GM20000 (cell line): ENCODE measurements around the gene AGAP1.

Experiments used
- DNase-seq: peaks from one replicate; pipeline ENCODE4 v3.0.0; 2012; ENCODE audit warnings: low spot score
- TF ChIP-seq, protein P1 (sequence below): IDR thresholded peaks from 2 replicates; pipeline ENCODE4 v1.5.1; 2012; ENCODE audit warnings: mild to moderate bottlenecking, control low read depth; ENCODE audit errors: extremely low read depth, missing control alignments

The AGAP1 gene

DNA sequence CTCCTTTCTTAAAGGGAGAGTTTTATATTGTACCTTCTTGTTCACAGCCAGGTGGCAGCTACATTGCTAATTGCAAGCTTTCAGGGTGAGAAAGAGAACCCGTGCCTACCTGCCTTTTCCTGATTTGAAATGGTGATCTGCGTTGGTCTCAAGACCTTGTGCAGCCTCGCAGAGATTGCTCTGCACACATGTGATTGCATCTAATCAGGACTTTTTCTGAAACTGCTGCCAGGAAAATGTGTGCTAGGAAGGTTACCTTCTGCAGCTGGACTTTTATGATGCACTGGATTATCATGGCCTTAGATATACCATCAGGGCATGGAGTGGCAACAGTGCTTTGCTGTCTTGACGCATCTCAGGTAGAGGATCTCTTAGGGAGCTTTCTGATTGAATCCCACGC lies 45.1 kb downstream of the AGAP1 start:
- TF ChIP-seq, protein P1, sequence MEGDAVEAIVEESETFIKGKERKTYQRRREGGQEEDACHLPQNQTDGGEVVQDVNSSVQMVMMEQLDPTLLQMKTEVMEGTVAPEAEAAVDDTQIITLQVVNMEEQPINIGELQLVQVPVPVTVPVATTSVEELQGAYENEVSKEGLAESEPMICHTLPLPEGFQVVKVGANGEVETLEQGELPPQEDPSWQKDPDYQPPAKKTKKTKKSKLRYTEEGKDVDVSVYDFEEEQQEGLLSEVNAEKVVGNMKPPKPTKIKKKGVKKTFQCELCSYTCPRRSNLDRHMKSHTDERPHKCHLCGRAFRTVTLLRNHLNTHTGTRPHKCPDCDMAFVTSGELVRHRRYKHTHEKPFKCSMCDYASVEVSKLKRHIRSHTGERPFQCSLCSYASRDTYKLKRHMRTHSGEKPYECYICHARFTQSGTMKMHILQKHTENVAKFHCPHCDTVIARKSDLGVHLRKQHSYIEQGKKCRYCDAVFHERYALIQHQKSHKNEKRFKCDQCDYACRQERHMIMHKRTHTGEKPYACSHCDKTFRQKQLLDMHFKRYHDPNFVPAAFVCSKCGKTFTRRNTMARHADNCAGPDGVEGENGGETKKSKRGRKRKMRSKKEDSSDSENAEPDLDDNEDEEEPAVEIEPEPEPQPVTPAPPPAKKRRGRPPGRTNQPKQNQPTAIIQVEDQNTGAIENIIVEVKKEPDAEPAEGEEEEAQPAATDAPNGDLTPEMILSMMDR = no peak
- no peak for DNase-seq

DNA sequence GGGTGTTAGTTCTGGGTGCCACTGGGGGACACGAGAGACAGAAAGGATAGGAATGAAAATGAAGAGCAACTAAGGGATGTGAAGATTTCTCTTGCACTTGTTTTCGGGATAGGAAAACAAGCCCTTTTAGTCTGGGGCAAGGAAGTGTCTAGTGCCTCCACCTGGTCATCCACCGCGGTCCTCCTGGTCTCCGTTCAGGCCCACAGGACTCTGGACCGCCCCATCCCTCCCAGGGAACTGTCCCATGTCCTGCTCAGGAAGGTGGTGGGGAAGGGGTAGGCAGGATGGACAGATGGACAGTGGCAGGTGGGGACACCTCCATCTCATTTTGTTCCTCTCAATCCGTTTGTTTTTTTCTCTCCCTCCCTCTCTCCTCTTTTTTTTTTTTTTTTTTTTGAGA lies 45.9 kb downstream of the AGAP1 start:
- no peak for DNase-seq
- TF ChIP-seq, protein P1 = no peak

DNA sequence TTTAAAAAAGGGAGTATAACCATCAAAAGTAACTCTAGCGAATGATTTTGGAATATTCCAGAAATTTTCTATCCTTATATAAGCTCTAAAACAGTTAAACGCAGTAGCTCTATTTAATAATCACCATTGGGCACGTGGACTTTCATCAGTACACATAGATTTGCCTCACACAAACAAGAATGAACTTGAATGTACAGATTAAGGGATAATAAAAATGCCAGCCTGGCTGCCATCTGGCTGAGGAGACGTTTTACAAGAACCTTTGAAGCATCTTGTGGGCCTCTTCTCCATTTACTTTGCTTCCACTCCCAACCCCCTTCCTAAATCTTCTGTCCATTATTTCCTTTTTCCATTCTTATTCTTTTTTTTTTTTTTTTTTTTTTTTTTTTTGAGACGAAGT lies 47.2 kb downstream of the AGAP1 start:
- no peak for DNase-seq
- TF ChIP-seq, protein P1 = no peak

DNA sequence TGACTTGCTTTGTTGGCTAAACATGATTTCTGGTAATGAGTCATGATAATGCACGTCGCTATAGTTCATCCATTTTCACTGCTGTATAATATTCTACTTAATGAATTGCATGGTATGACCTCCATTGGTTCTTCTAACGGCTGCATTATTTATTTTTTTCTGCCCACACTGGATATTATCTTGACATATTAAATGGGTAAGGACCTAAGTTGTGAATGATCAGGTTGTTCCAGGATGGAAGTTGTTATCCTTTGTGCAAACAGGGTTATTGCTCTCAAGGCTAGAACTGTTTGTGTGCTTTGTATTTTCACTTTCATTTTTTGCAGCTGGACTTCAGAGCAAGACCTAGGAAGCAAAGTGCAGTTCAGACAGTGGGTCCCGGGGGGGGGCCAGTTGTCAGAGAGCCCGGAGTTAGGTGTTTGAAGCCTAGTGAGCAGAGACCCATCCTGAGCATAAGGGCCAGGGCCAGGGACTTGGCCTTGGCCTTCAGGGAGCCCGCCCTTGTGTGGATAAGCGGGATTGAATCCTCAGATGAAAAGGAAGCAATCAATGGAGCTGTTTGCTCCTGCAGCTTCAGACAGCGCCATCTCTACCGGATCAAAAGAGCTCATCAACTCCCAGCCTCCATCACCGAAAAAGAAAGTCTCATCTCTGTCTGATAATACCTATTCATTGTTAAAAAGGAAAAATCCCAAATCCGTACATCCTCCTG lies 48.2 kb downstream of the AGAP1 start:
- TF ChIP-seq, protein P1 = no peak
- no peak for DNase-seq

DNA sequence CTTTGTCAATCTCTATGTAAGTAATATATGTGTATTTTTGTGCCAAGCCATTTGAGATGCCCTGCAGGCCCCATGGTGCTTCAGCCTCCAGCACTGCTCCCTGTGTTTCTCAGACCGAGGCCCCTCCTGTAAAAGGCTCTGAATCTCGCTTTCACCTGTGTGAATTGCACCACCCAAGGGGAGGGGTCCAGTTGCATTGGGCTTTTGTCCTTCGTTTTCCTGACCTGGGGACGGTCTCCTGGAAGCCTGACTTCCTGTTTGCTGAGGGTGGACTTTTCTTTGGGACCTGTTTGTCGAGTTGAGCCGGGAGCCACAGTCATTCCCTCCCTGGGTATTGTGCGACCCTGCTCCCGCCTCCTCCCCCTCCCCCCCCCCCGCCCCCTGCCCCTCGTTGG lies 48.9 kb downstream of the AGAP1 start:
- TF ChIP-seq, protein P1 = no peak
- DNase-seq = no peak

DNA sequence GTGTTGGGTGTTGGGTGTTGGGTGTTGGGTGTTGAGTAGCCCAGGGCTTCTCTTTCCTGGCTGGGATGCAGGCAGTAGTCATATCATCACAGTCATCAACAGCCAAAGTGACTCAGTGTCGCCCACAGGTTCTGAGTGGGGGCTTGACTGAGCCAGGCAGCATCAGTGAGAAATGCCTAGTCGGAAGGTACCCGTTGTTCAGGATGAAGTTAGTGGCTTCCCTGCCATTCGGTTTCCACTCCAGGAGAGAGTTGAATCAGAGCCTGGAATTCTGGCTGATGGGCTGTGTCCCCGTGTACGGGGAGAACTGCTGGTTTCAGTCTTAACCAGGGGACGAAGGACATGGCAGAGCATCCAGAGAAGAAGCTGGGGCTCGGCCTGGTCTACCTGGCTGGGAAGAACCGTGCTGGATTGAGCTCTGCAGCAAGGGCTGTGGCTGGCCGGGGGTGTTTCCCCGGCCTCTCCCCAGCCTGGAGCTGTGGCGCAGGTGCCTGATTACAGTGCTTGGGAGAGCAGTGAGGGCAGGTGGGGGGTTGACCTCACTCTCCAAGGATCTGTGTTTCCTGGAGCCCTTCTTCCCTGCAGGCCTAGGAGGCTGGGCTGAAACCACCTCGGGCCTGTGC lies 49.4 kb downstream of the AGAP1 start:
- DNase-seq = no peak
- TF ChIP-seq, protein P1 = no peak

DNA sequence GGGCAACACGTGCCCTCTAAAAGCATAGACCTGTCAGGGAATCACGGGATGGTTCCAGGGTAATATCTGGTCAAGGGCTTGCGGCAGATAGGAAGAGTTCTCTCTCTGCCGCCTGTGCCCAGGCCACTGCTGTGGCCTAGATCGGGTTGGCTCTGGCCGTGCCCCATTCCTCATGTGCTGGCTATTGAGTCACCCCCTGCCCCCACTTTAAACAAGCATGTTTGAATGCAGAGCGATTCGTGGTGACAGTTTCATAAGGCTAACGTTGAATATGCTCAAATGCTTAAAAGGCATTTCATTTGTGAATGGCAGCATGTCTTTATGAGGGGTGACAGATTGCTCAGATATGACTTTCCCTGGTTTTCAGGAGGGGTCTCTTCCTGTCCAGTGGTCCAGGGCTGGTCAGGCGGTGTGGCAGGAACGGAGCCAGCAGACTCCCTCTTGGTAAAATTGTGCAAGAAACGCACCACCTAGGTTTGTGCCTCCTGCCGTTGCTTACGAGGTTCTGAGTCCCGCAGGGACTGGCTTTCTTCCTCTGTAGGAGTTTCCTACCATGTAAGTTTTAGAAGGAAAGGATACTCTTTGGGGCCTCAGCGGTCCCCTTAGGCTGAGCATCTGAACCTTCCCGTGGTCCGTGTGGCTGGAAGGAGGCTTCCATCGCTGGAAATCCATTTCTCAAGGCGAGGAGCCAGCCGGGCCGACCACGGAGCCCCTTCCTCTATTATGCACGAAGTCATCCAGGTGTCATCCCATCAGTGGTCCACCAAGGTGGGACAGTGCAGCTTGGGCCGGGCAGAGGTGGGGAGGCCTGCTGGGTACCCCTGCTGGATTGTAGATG lies 50.2 kb downstream of the AGAP1 start:
- no peak for DNase-seq
- TF ChIP-seq, protein P1 = no peak
